Neuronal stem cell (in vitro differentiated cells): ENCODE measurements around the gene PSME2.
"Not testable (repeated sequence)": the region's sequence is repeated elsewhere in the genome, so short reads cannot be mapped to it uniquely, and the experiment has no call there.

Experiments
- DNase-seq: peaks from one replicate; pipeline ENCODE4 v3.0.0-alpha.2; 2013; ENCODE audit warnings: low spot score
- H2AFZ ChIP-seq: one replicate; pipeline ENCODE4 v1.6.1; 2013; ENCODE audit warnings: mild to moderate bottlenecking, low read length, inconsistent platforms
- H2AK5ac ChIP-seq: 2 replicates; pipeline ENCODE4 v1.6.1; 2013; ENCODE audit warnings: low read depth, mild to moderate bottlenecking, inconsistent platforms, low read length, moderate library complexity, mixed read lengths
- H2BK120ac ChIP-seq: 2 replicates; pipeline ENCODE4 v1.6.1; 2013; ENCODE audit warnings: low read depth, mild to moderate bottlenecking, inconsistent platforms, low read length, moderate library complexity, mixed read lengths
- H2BK12ac ChIP-seq: one replicate; pipeline ENCODE4 v1.6.1; 2013; ENCODE audit warnings: low read length, inconsistent platforms
- H2BK15ac ChIP-seq: 2 replicates; pipeline ENCODE4 v1.6.1; 2013; ENCODE audit warnings: mild to moderate bottlenecking, low read length, inconsistent platforms, mixed read lengths
- H2BK5ac ChIP-seq: one replicate; pipeline ENCODE4 v1.6.1; 2013; ENCODE audit warnings: inconsistent platforms, mild to moderate bottlenecking, low read length, moderate library complexity
- H3K14ac ChIP-seq: one replicate; pipeline ENCODE4 v1.6.1; 2013; ENCODE audit warnings: low read length, inconsistent platforms
- H3K18ac ChIP-seq: 2 replicates; pipeline ENCODE4 v1.6.1; 2013; ENCODE audit warnings: low read length, inconsistent platforms
- H3K23ac ChIP-seq: 2 replicates; pipeline ENCODE4 v1.6.1; 2013; ENCODE audit warnings: low read depth, mild to moderate bottlenecking, mixed read lengths, low read length, inconsistent platforms; ENCODE audit not compliant: poor library complexity
- H3K27ac ChIP-seq: replicated peaks from 3 replicates; pipeline ENCODE4 v1.5.1; 2013; ENCODE audit warnings: low read length, inconsistent platforms
- H3K27me3 ChIP-seq, 3 experiments: 2 replicates each; pipeline ENCODE4 v1.6.1; 2013; ENCODE audit warnings: low read length in 3 of 3, mild to moderate bottlenecking in 2 of 3, inconsistent platforms in 1 of 3, low read depth in 1 of 3, mixed read lengths in 1 of 3, moderate library complexity in 1 of 3; ENCODE audit not compliant: control insufficient read depth in 3 of 3, insufficient read depth in 3 of 3
- H3K36me3 ChIP-seq, 2 donors: replicated peaks in 1 of 2; 2 replicates each; pipeline ENCODE4 v1.6.1; 2013; ENCODE audit warnings: low read length in 2 of 2; ENCODE audit not compliant: control insufficient read depth in 2 of 2, insufficient read depth in 2 of 2
- H3K4ac ChIP-seq: 2 replicates; pipeline ENCODE4 v1.6.1; 2013; ENCODE audit warnings: inconsistent platforms, mild to moderate bottlenecking, low read length, moderate library complexity
- H3K4me1 ChIP-seq, 2 donors: 1 replicate in 1 of 2; 2 replicates in 1 of 2; pipeline ENCODE4 v1.6.1; 2013; ENCODE audit warnings: low read length in 2 of 2, low read depth in 1 of 2; ENCODE audit not compliant: control insufficient read depth in 2 of 2, insufficient read depth in 1 of 2
- H3K4me2 ChIP-seq: one replicate; pipeline ENCODE4 v1.6.1; 2013; ENCODE audit warnings: mild to moderate bottlenecking, low read length, inconsistent platforms; ENCODE audit not compliant: insufficient read depth, poor library complexity, severe bottlenecking
- H3K4me3 ChIP-seq, 2 donors: 2 replicates each; pipeline ENCODE4 v1.5.1; 2013; ENCODE audit warnings: low read length in 2 of 2, mild to moderate bottlenecking in 2 of 2, inconsistent platforms in 1 of 2, moderate library complexity in 1 of 2
- H3K79me1 ChIP-seq: one replicate; pipeline ENCODE4 v1.6.1; 2013; ENCODE audit warnings: low read depth, mild to moderate bottlenecking, inconsistent platforms, low read length, moderate library complexity
- H3K9ac ChIP-seq: one replicate; pipeline ENCODE4 v1.6.1; 2013; ENCODE audit warnings: mild to moderate bottlenecking, low read depth, low read length, inconsistent platforms; ENCODE audit not compliant: poor library complexity
- H3K9me3 ChIP-seq, 2 donors: replicated peaks in 1 of 2; 2 replicates each; pipeline versions ENCODE3 to v1.6.1; 2013; ENCODE audit warnings: low read length in 2 of 2, mild to moderate bottlenecking in 2 of 2, inconsistent platforms in 1 of 2, low read depth in 1 of 2, mixed read lengths in 1 of 2, moderate library complexity in 1 of 2; ENCODE audit not compliant: control insufficient read depth in 2 of 2, insufficient read depth in 1 of 2
- H4K8ac ChIP-seq: one replicate; pipeline ENCODE4 v1.6.1; 2013; ENCODE audit warnings: low read depth, mild to moderate bottlenecking, inconsistent platforms, low read length, moderate library complexity
- H4K91ac ChIP-seq: one replicate; pipeline ENCODE4 v1.6.1; 2013; ENCODE audit warnings: low read length, low read depth, mild to moderate bottlenecking, inconsistent platforms; ENCODE audit not compliant: poor library complexity
- WGBS, 2 donors: extraction: QIAGEN DNeasy Blood & Tissue Kit; methylation state at CpG; one replicate each; pipeline ENCODE4 v1.1.7; 2013; ENCODE audit warnings: missing lambda C conversion rate in 2 of 2, mixed read lengths in 1 of 2; ENCODE audit not compliant: insufficient read length in 2 of 2, insufficient replicate concordance in 1 of 2; ENCODE audit errors: extremely low coverage in 2 of 2; 5-methylcytosine and 5-hydroxymethylcytosine counted together

Gene PSME2

DNA sequence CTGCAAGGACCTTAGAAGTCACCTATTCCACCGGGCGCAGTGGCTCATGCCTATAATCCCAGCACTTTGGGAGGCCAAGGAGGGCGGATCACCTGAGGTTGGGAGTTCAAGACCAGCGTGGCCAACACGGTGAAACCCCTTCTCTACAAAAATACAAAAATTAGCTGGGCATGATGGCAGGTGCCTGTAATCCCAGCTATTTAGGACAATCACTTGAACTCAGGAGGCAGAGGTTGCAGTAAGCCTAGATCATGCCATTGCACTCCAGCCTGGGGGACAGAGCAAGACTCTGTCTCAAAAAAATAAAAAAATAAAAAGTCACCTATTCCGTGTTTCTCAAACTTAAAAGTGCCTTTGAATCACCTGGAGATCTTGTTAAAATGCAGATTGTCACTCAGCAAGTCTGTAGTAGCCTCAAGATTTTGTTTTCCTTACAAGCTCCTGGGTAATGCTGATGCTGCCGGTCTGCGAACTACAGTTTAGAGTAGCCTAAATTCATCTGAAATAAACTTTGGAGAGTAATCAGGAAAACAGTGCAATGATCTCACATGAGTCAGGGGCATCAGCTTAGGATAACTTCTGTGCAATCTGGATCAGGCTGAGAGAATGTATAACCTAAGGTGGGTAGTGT lies 40.7 kb downstream of the PSME2 start:
- H2BK12ac ChIP-seq, H4K8ac ChIP-seq, H2BK5ac ChIP-seq, H2AFZ ChIP-seq, H2AK5ac ChIP-seq, H3K79me1 ChIP-seq, H3K4me1 ChIP-seq, H2BK15ac ChIP-seq, DNase-seq, H3K4ac ChIP-seq, H3K14ac ChIP-seq, H3K27ac ChIP-seq, H3K23ac ChIP-seq, H3K4me2 ChIP-seq, H3K4me3 ChIP-seq, H2BK120ac ChIP-seq, H3K9ac ChIP-seq, H4K91ac ChIP-seq, H3K9me3 ChIP-seq, H3K27me3 ChIP-seq, H3K18ac ChIP-seq: not testable (repeated sequence)
- peaks cover 13 to 23% of the 10 kb centered on the region in 2 donors for H3K36me3 ChIP-seq
- no CpG with 5 or more reads among the region's 8 CpGs for WGBS, 2 donors

DNA sequence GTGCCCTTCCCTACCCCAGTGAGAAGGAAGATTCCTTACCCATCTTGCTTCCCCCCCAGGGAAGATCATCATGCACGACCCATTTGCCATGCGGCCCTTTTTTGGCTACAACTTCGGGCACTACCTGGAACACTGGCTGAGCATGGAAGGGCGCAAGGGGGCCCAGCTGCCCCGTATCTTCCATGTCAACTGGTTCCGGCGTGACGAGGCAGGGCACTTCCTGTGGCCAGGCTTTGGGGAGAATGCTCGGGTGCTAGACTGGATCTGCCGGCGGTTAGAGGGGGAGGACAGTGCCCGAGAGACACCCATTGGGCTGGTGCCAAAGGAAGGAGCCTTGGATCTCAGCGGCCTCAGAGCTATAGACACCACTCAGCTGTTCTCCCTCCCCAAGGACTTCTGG lies 43.0 kb downstream of the PSME2 start:
- Histone ChIP-seq H2AFZ (no peak overlapping the region), H3K9ac (no peak overlapping the region), H3K9me3 (peaks cover 0 to 2% of the 10 kb centered on the region in 2 donors), H3K4me3 (no peak overlapping the region), H3K4ac (no peak overlapping the region), H3K4me1 (no peaks in the 10 kb centered on the region), H3K14ac (no peak overlapping the region), H4K8ac (no peak overlapping the region), H3K79me1 (no peaks in the 10 kb centered on the region), H3K4me2 (no peak overlapping the region), H3K23ac (no peak overlapping the region), H2BK120ac (no peak overlapping the region), H3K27me3 (no peaks in the 10 kb centered on the region), H2BK12ac (no peak overlapping the region), H2BK5ac (no peak overlapping the region), H3K27ac (no peak overlapping the region), H4K91ac (no peak overlapping the region), H2AK5ac (no peak overlapping the region), H3K36me3 (peaks cover 25 to 42% of the 10 kb centered on the region in 2 donors), H3K18ac (no peak overlapping the region), H2BK15ac (no peak overlapping the region)
- WGBS, 2 donors, result no CpG with 5 or more reads among the region's 13 CpGs
- DNase-seq, result no peak

DNA sequence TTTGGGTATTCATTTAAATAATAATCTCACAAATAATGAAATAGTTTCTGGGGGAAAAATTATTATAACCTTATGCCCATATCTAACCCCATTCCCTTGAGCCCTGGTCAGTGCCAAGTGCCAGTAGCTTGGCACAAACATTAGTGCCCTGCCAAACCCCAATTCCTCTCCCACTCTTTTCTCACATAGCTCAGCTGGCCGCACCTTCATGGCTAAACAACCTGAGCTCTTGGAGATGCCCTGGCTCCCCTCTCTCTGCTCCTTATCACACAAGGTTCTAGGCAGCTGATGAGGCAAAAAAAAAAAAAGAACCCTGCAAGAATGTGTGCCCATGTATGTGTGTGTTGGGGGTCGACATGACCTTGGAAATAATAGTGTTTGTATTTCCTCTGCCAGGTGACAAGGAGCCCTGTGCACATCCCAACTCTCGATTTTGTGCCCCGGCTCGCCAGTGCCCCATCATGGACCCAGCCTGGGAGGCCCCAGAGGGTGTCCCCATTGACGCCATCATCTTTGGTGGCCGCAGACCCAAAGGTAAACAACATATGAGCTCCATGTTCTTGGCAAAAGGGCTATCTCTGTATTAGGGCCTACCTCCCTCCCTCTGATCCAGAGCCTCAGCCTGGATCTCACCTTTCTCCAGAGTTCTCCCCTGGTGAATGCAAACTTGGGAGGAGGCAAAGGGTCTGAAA lies 43.9 kb downstream of the PSME2 start:
- no peak overlapping the region for H4K91ac ChIP-seq
- no peaks in the 10 kb centered on the region for H3K4me1 ChIP-seq
- H3K14ac ChIP-seq, result no peak overlapping the region
- H2BK5ac ChIP-seq, result no peak overlapping the region
- no peak overlapping the region for H4K8ac ChIP-seq
- no peak overlapping the region for H3K27ac ChIP-seq
- H3K4ac ChIP-seq, result no peak overlapping the region
- H2BK12ac ChIP-seq, result no peak overlapping the region
- H2AFZ ChIP-seq, result no peak overlapping the region
- no peak overlapping the region for H3K18ac ChIP-seq
- peaks cover 29 to 48% of the 10 kb centered on the region in 2 donors for H3K36me3 ChIP-seq
- WGBS, 2 donors, result no CpG with 5 or more reads among the region's 7 CpGs
- no peak overlapping the region for H2BK15ac ChIP-seq
- no peaks in the 10 kb centered on the region for H3K27me3 ChIP-seq
- peaks cover 0 to 2% of the 10 kb centered on the region in 2 donors for H3K9me3 ChIP-seq
- H3K79me1 ChIP-seq, result no peaks in the 10 kb centered on the region
- no peak overlapping the region for H3K4me3 ChIP-seq
- H2BK120ac ChIP-seq, result no peak overlapping the region
- H3K9ac ChIP-seq, result no peak overlapping the region
- no peak overlapping the region for H3K4me2 ChIP-seq
- H2AK5ac ChIP-seq, result no peak overlapping the region
- no peak for DNase-seq
- H3K23ac ChIP-seq, result no peak overlapping the region

- no peak overlapping the region for H3K9ac ChIP-seq
- peaks cover 0 to 2% of the 10 kb centered on the region in 2 donors for H3K9me3 ChIP-seq
- no peak overlapping the region for H4K91ac ChIP-seq
- no CpG with 5 or more reads among the region's 3 CpGs for WGBS, 2 donors
- no peak overlapping the region for H2BK120ac ChIP-seq
- H2AFZ ChIP-seq, result no peak overlapping the region
- H3K79me1 ChIP-seq, result no peaks in the 10 kb centered on the region
- no peak overlapping the region for H3K4me3 ChIP-seq
- no peak overlapping the region for H2BK5ac ChIP-seq
- peaks cover 31 to 48% of the 10 kb centered on the region in 2 donors for H3K36me3 ChIP-seq
- no peak overlapping the region for H2BK15ac ChIP-seq
- no peak overlapping the region for H3K18ac ChIP-seq
- H3K23ac ChIP-seq, result no peak overlapping the region
- no peak for DNase-seq
- H2AK5ac ChIP-seq, result no peak overlapping the region
- no peaks in the 10 kb centered on the region for H3K4me1 ChIP-seq
- H3K14ac ChIP-seq, result no peak overlapping the region
- H3K27ac ChIP-seq, result no peak overlapping the region
- no peak overlapping the region for H3K4me2 ChIP-seq
- H3K4ac ChIP-seq, result no peak overlapping the region
- H2BK12ac ChIP-seq, result no peak overlapping the region
- no peaks in the 10 kb centered on the region for H3K27me3 ChIP-seq
- no peak overlapping the region for H4K8ac ChIP-seq
Measured at GRCh38 chr14:24100982-24101494, 45.4 kb downstream of the PSME2 start.
